NB4 (cell line): ENCODE measurements around the gene TMCO4.

Source experiments
- DNase-seq: peaks from one replicate; pipeline ENCODE4 v3.0.0; 2010; ENCODE audit warnings: low read depth
- H3K4me3 ChIP-seq: one replicate; pipeline ENCODE4 v1.5.1; 2011; ENCODE audit warnings: mild to moderate bottlenecking, low read depth, low read length, moderate library complexity
- CTCF ChIP-seq: IDR thresholded peaks from one replicate; pipeline ENCODE4 v1.5.1; 2012; ENCODE audit warnings: low read depth, low read length
- MAX ChIP-seq: IDR thresholded peaks from 2 replicates; pipeline ENCODE4 v1.6.1; 2011; ENCODE audit warnings: low read depth, low read length
- MYC ChIP-seq: IDR thresholded peaks from 2 replicates; pipeline ENCODE4 v1.6.1; 2011; ENCODE audit warnings: low read depth, low read length
- POLR2A ChIP-seq: IDR thresholded peaks from 2 replicates; pipeline ENCODE4 v1.6.1; 2011; ENCODE audit warnings: mild to moderate bottlenecking; ENCODE audit not compliant: insufficient read length; ENCODE audit errors: extremely low read depth

The TMCO4 gene

GRCh38 chr1:19717467-19717866, 82.2 kb downstream of the TMCO4 start:
- TF ChIP-seq CTCF (no peak), POLR2A (no peak), MYC (no peak), MAX (no peak)
- no peak for DNase-seq

GRCh38 chr1:19715334-19716203, 84.1 kb downstream of the TMCO4 start:
- TF ChIP-seq MAX (no peak), POLR2A (no peak), MYC (no peak), CTCF (peak; percentile 93)
- H3K4me3 ChIP-seq = no peak overlapping the region
- DNase-seq = peak; percentile 93

More at GRCh38 chr1:19717467-19717866, 82.2 kb downstream of the TMCO4 start:
- H3K4me3 ChIP-seq = no peak overlapping the region

GRCh38 chr1:19712928-19713327, 86.8 kb downstream of the TMCO4 start:
- no peak for DNase-seq
- no peak for TF ChIP-seq POLR2A
- TF ChIP-seq MAX = no peak
- TF ChIP-seq MYC = no peak
- no peak for TF ChIP-seq CTCF
- H3K4me3 ChIP-seq = no peak overlapping the region

GRCh38 chr1:19710825-19711611, 88.7 kb downstream of the TMCO4 start:
- H3K4me3 ChIP-seq = no peak overlapping the region
- no peak for DNase-seq
- TF ChIP-seq MYC (no peak), MAX (peak; percentile 41; the same call in 1 of the 2 replicates)

GRCh38 chr1:19709260-19709793, 90.4 kb downstream of the TMCO4 start:
- DNase-seq = no peak
- TF ChIP-seq MAX (no peak), POLR2A (no peak), MYC (no peak), CTCF (no peak)
- no peak overlapping the region for H3K4me3 ChIP-seq
